OCI-LY3 (cell line): Measurements from ENCODE around the gene PITPNM2.

Experiments
- EZH2phosphoT487 ChIP-seq: fragments of 200-600 bp; shearing (Covaris generic); IDR thresholded peaks from 2 replicates; pipeline ENCODE4 v1.6.1; 2018; ENCODE audit warnings: antibody characterized with exemption, mixed run types, low read depth
- TF ChIP-seq, protein P1 (sequence below): fragments of 200-600, 300-600 bp; sonication (generic); IDR thresholded peaks from 2 replicates; pipeline ENCODE4 v1.5.1; 2014; ENCODE audit warnings: antibody characterized with exemption, low read length, low read depth

GRCh38 chr12:123126294-123127181 is 24.4 kb downstream of the PITPNM2 start:
- TF ChIP-seq, protein P1, sequence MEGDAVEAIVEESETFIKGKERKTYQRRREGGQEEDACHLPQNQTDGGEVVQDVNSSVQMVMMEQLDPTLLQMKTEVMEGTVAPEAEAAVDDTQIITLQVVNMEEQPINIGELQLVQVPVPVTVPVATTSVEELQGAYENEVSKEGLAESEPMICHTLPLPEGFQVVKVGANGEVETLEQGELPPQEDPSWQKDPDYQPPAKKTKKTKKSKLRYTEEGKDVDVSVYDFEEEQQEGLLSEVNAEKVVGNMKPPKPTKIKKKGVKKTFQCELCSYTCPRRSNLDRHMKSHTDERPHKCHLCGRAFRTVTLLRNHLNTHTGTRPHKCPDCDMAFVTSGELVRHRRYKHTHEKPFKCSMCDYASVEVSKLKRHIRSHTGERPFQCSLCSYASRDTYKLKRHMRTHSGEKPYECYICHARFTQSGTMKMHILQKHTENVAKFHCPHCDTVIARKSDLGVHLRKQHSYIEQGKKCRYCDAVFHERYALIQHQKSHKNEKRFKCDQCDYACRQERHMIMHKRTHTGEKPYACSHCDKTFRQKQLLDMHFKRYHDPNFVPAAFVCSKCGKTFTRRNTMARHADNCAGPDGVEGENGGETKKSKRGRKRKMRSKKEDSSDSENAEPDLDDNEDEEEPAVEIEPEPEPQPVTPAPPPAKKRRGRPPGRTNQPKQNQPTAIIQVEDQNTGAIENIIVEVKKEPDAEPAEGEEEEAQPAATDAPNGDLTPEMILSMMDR = no peak
- no peak for TF ChIP-seq EZH2phosphoT487
